Measurements from ENCODE around the gene AGAP1. TPM values are rescaled to one million over a fixed set of nuclear protein-coding genes. Genes with fewer than 3 reads are reported as not detected.
"Not testable (repeated sequence)": the region's sequence is repeated elsewhere in the genome, so short reads cannot be mapped to it uniquely, and the experiment has no call there.

The AGAP1 gene
- total RNA-seq, 1 donor from 2014 or later: 44.7 TPM

DNA sequence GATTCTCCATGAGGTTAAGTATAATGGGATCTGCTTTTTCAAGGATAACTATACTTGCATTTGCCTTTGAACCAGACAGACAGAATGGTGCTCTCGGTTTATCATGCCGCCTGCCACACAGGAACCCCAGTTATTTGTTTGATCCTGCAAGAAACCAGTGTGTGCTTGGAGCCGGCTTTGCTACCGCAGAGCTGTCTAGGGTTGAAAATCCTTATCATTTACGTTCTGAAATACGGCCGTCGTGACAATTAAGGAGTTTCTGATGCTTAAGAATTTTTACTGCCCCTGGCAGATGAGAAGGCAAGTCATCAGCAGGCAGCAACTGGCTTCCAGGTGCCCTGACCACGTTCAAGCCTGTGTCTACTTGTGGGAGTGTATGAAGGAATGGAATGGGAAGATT is 562.3 kb downstream of the AGAP1 start:
- DNase-seq (ENCODE audit: low spot score): no peak

DNA sequence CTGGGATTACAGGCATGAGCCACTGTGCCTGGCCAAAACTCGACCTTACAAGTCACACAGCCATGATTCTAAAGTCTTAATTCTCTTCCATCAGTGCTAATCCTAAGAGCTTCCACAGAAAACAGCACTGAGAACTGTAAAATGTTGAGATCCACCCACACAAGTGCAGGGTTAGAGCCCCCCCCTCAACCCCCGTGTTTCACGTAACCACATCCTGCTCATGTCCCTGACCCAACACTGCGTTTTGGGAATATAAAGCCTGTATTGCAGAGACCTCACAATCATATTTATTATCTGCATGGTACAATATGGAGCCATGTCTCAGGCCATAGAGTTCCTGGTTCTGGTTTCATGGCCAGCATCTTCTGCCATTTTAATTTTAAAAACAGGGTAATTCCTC is 563.5 kb downstream of the AGAP1 start:
- DNase-seq (ENCODE audit: low spot score): no peak

DNA sequence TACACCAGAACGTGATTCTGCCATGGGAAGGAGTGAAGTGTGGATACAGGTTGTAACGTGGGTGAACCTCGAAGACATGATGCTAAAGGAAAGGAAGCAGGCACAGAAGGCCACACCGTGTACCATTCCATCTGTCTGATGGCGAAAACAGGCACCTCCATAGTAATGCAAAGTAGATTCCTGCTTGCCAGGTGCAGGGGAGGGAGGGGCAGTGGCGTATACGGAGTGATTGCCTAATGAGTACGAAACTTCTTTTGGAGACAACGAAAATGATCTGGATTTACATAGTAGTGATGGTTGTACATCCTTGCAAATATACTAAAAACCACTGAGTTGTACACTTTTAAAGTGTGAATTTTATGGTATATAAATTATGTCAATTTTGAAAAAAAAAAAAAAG is 567.7 kb downstream of the AGAP1 start:
- DNase-seq (ENCODE audit: low spot score): no peak

DNA sequence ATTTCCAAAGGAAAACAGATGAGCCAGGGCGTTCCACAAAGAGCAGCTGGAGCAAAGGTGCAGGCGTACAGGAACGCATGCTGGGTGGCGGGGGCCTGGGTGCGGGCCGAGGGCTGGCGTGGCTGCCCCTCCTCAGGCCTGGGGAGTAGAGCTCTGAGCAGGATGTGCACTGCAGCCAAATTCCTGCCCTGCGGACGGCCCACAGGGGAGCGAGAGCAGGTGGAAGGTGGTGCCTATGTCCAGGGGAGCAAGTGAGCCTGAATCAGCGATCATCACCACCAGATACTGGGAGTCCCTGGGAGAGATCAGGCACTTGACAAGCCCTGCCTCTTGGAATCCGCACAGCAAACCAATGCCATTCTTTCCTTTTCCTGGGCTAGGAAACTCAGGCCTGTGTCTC is 568.1 kb downstream of the AGAP1 start:
- DNase-seq (ENCODE audit: low spot score): no peak

DNA sequence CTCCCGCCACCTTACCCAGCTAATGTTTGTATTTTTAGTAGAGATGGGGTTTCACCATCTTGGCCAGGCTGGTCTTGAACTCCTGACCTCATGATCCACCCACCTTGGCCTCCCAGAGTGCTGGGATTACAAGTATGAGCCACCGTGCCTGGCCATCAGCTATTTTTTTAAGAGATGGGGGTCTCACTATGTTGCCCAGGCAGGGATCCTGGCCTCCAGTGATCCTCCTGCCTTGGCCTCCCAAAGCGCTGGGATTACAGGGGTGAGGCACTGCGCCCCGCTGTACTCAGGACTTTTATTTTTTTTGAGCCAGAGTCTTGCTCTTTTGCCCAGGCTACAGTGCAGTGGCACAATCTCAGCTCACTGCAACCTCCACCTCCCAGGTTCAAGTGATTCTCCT is 569.0 kb downstream of the AGAP1 start:
- DNase-seq (ENCODE audit: low spot score): not testable (repeated sequence)

DNA sequence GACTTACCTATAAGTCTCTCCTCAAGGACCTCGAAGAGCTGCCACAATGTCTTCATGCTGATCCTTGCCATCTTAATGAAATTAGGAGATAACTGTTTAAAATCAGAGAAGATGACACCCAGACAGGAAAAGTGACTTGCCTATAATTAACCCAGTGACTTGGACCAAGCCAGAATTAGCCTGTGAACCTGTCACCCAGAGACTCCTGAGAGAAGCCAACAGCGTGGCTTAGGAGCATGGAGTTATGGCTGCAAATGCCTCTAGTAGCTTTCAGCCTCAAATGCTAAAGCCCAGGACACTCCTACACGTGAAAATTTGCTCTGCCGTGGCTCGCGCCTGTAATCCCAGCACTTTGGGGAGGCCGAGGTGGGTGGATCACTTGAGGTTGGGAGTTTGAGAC is 570.2 kb downstream of the AGAP1 start:
- no peak for DNase-seq (ENCODE audit: low spot score)

DNA sequence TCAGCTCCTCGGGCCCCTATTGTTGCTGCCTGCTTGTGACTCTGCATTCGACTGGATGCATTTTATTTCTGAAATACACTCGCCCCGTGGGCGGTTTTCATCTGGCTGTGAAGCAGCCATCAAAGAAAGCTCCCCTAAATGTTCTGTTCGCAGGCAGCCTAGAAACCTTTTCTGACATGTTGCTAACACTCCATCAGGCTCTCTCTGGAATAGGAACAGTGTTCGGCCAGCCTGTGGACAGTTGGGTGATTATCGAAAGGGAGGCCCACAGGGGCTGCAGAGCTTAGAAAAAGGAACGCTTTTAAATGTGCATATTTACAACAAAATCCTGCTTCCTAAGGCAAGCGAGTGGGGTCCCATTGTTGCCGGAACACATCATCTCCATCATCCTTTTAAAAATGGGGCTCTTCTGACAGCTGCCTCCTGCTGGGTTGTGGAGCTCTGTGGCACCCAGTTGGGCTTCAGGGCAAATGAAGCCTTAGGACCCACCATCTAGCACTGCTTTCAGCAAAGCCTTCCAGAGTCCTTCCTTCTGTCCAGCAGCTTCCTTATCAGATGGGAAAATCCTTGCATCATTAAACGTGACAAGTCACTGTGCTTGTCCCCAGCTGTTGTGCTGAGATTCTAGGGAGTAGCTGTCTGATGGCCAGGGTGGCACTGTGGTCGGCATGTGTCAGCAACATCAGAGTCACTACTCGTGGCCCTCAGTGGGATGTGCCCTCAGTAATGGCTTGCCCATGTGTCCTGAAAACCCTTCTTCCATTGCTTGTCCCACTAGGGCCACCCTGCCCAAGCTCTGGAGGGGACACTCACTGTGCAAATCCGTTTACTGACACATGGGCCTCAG is 571.7 kb downstream of the AGAP1 start:
- no peak for DNase-seq (ENCODE audit: low spot score)

DNA sequence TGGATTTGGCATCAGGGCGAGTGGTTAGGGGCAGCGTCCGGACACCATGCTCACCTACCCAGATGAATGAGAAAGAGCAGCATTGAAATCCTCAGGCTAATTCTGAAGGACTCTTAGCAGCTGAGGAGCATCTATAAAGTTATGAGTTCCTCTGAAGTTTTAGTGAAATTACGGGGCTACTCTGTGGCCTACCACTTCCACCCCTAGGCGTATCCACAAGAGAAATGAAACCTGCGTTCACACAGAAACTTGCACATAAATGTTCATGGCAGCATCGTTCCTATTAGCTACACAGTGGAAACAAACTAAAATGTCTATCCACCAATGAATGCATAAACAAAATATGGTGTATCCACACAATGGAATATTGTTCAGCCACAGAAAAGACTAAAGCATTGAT is 576.4 kb downstream of the AGAP1 start:
- DNase-seq (ENCODE audit: low spot score): no peak

DNA sequence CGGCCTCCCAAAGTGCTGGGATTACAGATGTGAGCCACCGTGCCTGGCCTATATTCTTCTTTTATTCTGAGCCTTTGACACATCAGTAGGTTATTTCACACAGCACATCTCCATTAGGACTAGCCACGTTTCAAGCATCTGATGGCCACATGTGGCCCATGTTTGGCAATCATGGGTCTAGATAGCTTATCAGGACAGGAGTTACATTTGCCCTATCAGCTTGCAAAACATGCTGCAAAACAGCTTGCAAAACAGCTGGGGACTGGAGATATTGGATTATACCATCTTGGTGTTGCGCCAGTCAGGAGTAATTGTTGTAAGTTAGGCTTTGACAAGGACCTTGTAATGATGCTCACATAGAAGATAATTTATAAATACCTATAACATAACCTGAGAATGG is 579.4 kb downstream of the AGAP1 start:
- no peak for DNase-seq (ENCODE audit: low spot score)

DNA sequence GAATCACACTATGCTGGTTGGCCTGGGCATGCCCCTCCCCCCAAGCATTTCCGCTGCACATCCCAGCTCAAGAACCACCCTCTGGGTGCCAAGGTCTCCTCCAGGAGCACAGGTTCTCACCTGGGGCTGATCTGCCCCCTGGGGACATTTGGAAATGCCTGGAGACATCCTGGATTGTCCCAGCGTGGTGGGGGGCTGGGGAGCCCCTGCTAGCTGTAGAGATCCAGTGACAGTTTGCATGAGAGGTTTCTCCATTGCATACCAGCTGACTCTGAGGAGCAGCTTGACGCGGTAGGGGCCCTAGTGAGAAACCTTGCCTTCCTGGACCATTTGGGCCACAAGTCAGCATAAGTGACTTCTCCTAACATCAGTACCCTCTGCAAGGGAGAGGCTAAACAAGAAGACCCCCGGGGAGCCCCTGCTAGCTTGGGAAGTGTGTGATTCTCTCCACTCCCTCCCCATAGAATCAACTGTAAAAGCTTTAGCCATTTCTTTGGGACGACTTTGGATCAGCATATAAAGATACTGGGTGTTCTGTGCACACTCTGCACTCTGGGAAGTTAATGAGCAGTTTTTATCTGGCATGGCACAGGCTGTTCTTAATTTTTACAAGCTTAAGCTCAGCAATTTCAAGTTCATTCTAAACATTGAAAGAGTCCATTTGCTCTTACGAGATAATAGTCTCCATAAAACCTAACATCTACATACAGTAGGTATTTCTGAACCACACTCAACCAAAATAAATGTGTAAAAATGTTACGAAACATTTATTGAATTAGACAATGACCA is 580.2 kb downstream of the AGAP1 start:
- DNase-seq (ENCODE audit: low spot score): no peak

DNA sequence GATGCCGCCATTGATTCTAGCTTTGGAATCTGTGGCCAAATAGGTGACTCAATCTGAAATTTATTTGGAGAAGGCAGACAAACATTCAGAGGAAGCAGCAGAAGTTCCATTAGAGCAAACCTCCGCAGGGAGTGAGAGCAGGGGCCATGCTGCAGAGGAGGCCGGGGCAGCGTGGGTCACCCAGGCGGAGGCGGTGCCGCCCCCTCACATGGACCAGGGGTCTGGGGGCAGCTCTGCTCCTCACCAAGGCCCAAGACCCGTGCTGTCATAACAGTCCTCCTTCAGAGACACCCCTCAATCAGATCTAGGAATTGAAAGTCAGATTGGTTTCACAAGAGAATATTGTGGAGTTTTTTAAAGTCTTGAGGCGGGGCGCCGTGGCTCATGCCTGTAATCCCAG is 582.0 kb downstream of the AGAP1 start:
- no peak for DNase-seq (ENCODE audit: low spot score)

DNA sequence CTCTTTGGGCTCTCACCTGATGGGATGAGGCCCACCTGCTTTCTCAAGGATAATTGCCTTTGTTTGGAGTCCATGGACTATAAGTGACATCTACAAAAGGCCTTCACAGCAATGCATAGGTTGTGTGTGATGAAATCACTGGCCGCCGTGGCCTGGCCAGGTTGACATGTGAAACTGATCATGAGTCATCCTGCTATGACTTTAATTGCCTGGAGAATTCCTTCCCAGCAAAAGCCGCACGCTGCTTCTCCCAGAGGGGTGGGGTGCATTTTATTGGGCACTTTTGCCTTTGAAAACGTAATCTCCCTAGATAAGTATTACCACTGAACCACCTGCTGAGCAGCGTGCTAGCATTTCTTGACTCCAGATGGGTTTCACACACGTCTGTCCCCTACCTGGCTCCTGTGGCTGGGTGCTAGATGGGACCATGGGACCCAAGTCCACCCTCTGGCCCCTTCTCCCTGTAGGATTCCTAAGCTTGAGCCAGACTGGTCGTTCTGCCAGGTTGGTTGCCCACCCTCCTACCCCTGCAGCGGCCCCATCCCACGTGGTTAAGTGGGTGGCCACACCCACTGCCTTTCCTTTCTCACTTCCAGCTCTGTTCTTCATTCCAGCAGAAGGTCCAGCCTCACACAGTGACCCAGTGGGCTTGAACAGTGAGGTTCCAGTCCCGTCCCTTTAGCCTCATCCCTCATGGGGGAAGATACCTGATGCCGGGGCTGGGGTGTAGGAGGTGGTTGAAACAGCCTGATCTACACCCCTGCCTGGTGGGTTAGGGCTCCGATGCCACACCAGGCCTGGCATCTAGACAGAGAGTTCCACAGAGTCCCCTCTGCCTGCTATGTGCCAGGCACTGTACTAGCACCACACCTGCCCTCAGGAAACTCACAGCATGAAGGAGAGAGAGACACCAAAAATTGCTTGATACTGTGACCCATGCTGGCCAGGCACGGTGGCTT is 584.7 kb downstream of the AGAP1 start:
- no peak for DNase-seq (ENCODE audit: low spot score)

DNA sequence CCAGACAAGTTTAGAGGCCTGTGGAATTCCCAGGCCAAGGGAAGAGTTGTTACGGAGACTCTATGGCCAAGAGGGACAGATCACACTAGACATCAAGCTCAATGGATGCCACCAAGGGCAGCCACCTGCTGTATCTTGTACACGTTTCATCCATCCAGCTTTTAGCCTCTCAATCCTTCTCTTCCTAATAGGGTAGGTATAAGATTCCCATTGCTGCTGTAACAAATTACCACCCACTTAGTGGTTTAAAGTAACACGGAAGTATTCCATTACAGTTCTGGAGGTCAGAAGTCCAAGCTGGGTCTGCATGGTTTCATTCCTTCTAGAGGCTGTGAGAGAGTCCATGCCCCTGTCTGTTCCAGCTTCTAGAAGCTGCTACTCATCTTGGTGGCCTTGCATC is 586.6 kb downstream of the AGAP1 start:
- DNase-seq (ENCODE audit: low spot score): no peak

DNA sequence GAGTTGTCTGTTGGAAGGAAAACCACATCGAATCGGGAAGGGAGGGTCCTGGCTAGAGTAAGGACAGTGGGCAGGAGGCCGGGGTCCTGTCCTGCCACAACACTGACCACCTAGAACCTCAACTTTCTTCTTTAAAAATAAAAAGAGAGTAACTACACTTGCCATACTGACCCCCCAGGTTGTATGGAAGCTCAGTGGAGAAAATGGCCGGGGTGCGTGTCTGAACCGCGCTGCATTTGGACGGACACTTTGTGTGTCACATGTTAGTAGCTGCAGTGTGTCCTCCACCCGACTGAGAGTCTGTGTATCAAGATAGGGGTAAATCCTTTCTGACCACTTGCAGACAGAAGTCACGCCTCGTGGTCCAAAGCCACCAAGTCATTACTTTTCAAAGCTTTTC is 587.3 kb downstream of the AGAP1 start:
- DNase-seq (ENCODE audit: low spot score): no peak

DNA sequence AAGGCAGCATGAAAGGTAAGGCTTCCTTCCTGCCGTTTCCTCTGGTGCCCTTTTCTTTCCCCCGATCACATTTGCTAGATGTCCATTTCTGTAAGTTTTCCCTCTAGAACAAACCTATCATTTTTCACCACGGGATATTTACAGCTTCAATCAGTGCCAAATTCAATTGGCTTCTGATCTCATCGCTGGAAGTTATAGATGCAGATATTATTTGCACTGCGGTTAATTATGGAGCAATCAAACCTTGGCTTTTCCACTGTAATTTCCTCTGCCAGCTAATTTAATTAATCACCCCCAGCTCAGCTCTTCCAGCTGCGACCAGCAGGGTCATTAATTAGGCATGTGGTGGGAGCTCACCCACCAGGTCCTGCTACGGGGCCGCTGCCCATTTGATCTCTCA is 588.2 kb downstream of the AGAP1 start:
- DNase-seq (ENCODE audit: low spot score): no peak

DNA sequence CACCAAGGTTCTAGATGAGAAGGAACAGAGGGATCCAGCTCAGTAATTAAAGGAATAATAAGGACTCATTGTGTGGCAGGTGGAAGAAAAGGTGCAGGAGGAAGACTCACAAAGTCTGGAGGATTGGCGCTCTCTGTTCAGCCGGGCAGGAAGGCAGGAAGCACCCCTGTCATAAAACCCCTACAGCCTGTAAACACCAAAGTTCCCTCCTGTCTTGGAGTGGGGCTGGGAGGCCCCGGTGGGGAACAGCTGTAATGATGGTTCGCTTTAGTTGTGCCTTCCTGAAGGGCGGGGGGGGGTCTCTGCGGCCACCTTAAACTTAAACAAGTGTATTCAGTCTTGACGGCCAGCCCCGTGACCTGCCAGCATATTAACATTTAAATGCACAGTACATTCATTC is 590.1 kb downstream of the AGAP1 start:
- DNase-seq (ENCODE audit: low spot score): no peak

DNA sequence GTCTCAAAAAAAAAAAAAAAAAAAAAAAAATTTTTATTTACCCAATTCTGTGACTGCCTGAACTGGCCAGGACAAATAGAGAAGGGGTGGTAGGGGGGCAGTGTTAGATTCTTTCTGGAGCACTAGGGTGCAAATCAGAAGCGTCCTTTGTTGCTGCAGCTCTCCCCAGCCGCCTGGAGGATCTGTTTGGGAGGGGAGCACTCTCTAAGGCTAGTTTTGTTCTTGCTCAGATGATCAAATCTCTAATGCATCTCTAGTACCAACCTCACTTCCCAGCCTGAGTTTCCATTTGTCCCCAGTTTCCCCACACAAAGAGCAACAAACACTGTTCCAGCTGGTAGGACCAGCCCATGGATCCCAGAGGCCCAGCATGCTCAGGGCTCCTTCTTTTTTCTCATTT is 591.4 kb downstream of the AGAP1 start:
- no peak for DNase-seq (ENCODE audit: low spot score)

DNA sequence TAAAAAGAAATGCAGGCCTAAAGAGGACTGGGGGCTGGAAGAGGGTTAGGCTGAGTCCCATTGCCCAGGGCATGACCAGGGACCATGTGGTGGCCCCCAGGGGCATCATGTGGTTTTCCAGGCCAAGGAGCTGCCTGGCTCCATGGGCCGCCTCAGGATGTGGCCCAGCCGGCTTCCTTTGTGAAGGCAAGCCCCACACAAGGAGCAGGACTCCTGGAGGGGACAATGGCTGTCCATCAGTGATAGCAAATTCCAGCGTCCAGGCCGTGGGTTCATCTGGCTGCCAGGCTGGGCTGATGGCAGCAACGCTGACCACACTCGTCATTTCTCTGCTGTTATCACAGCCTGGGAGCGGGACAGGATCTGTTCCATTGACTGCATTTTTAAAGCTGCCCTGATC is 591.8 kb downstream of the AGAP1 start:
- DNase-seq (ENCODE audit: low spot score): no peak

DNA sequence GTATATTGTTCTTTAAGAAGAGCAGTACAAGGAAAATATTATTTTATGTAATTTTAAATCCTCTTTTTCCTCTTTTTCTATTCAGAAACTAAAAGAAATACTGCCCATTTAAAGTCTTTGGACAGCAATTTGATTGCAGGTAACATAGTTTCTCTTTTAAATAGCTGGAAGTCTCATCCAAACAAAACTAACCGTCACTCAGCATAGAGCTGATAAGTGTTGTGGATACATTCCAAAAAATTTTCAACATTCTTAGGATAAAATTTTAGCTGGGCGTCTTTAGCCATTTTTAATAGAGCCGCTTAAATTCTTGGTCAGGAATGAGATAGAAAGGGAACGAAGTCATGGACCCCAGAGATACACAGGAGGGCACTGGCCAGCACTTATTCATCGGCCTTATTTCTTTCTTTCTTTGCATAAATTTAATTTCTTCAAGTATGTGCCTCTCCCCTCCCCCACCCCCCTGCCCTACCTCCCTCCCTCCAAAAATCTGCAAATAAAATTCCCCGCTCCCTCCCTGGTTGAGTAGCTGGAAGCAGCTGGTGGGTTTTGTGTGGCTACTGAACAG is 592.6 kb downstream of the AGAP1 start:
- DNase-seq (ENCODE audit: low spot score): no peak

DNA sequence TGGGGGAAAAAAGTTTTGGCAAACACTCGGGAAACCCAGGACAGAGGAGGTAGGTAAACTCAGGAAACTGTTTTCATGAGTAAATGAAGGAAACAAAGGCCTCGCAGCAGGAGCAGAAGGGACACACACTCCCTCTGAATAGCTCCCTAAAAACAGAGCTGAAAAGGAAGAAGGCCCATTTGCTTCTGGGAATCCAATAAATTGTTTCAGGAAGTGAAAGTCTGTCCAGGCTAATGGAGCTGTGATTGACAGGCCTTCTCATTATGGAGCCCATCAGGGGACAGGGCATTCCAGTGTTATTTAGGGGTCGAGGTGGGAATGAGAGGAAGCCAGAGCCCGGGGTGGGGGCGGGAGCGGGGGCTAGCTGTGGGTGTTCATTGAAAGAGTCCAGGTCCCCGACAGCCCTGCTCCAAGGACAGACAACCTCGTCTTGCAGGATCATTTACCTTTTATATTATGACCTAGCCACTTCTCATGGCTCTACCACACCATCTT is 593.2 kb downstream of the AGAP1 start:
- DNase-seq (ENCODE audit: low spot score): no peak

DNA sequence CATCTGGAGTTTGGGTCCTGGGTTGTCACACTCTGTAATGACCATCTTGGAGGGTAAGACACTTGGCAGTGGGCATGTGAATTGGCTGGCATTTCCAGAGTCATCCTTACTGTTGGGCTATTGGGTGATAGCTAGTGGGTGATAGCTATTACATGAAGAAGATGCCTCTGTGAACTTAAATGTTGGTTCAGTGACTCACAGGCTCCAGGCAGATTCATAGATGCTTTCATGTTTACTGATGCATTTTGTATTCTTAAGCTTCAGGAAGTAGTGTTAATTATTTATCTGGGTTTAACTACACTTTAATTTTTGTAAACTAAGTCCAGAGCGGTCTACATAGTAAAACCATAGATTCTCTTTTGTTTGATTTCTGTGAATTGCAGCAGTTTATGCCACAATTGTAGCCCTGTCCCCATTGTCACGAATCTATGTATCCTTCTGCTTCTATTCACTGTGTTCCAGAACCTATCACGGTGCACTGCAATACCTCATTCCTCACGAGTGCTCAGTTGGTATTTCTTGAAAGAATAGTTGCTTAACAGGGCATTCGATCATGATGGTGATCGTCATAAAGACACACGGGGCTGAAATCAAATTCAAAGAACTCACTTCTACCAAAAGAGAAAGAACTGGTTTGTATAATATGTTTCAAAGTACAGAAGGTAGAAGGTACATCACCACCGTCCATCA is 594.7 kb downstream of the AGAP1 start:
- DNase-seq (ENCODE audit: low spot score): no peak

Data from mucosa of gallbladder (tissue), 1 donor.